T-helper 1 cell treated with Interleukin-12 subunit alpha and Interleukin-12 subunit beta and Interleukin-4 antibody, amounts not matched to agents 30 μg/mL and 1 μg/mL, for 36 hours (primary cell): ENCODE results near the gene KIAA1549.
"Not testable (repeated sequence)": the region's sequence is repeated elsewhere in the genome, so short reads cannot be mapped to it uniquely, and the experiment has no call there.

ENCODE experiments used
- H3K27ac Mint-ChIP-seq: one replicate; pipeline ENCODE4 v1.8.0; 2021; ENCODE audit warnings: mild to moderate bottlenecking, mixed read lengths
- H3K27me3 Mint-ChIP-seq: one replicate; pipeline ENCODE4 v1.8.0; 2021; ENCODE audit warnings: low read depth, mixed read lengths
- H3K36me3 Mint-ChIP-seq: one replicate; pipeline ENCODE4 v1.8.0; 2021; ENCODE audit warnings: low read depth, mixed read lengths
- H3K4me1 Mint-ChIP-seq: one replicate; pipeline ENCODE4 v1.8.0; 2021; ENCODE audit warnings: low read depth, mixed read lengths
- H3K4me3 Mint-ChIP-seq: one replicate; pipeline ENCODE4 v1.8.0; 2021; ENCODE audit warnings: mild to moderate bottlenecking, moderate library complexity, mixed read lengths
- H3K9me3 Mint-ChIP-seq: one replicate; pipeline ENCODE4 v1.8.0; 2021; ENCODE audit warnings: mixed read lengths

KIAA1549 gene

GRCh38 chr7:138981332-138982203 is at the start of gene KIAA1549:
KIAA1549 (minus strand) TSS chr7:138981389; CDS start chr7:138981269, 120 bp downstream.
- Mint-ChIP-seq H3K27me3 (peaks cover 58% of the 10 kb centered on the region), H3K4me1 (peaks cover 12% of the 10 kb centered on the region), H3K27ac (peak within 1 kb of the TSS; percentile 13), H3K4me3 (peak within 1 kb of the TSS; percentile 86), H3K9me3 (no peaks in the 10 kb centered on the region), H3K36me3 (no peaks in the 10 kb centered on the region)

- H3K4me3 Mint-ChIP-seq: no peak overlapping the region
- peaks cover 23% of the 10 kb centered on the region for H3K4me1 Mint-ChIP-seq
- H3K27me3 Mint-ChIP-seq: no peaks in the 10 kb centered on the region
- no peak overlapping the region for H3K27ac Mint-ChIP-seq
- peaks cover 52% of the 10 kb centered on the region for H3K36me3 Mint-ChIP-seq
- H3K9me3 Mint-ChIP-seq: no peaks in the 10 kb centered on the region
Observed at GRCh38 chr7:139029353-139029752, 48.2 kb upstream of the KIAA1549 start.

GRCh38 chr7:139026551-139026950 is 45.4 kb upstream of the KIAA1549 start:
- H3K4me1 Mint-ChIP-seq: peaks cover 10% of the 10 kb centered on the region
- peak overlapping the region; percentile 32 for H3K27ac Mint-ChIP-seq
- no peak overlapping the region for H3K4me3 Mint-ChIP-seq
- H3K27me3 Mint-ChIP-seq: no peaks in the 10 kb centered on the region
- peaks cover 54% of the 10 kb centered on the region for H3K36me3 Mint-ChIP-seq
- no peaks in the 10 kb centered on the region for H3K9me3 Mint-ChIP-seq

GRCh38 chr7:139025861-139026260 is 44.7 kb upstream of the KIAA1549 start:
- not testable (repeated sequence) for H3K9me3 Mint-ChIP-seq, H3K4me1 Mint-ChIP-seq, H3K27ac Mint-ChIP-seq, H3K4me3 Mint-ChIP-seq, H3K27me3 Mint-ChIP-seq
- H3K36me3 Mint-ChIP-seq: peaks cover 48% of the 10 kb centered on the region

GRCh38 chr7:139023076-139023475 is 41.9 kb upstream of the KIAA1549 start:
- Mint-ChIP-seq H3K4me3 (no peak overlapping the region), H3K36me3 (peaks cover 38% of the 10 kb centered on the region), H3K9me3 (no peaks in the 10 kb centered on the region), H3K27ac (no peak overlapping the region), H3K4me1 (peaks cover 5% of the 10 kb centered on the region), H3K27me3 (no peaks in the 10 kb centered on the region)

- H3K36me3 Mint-ChIP-seq: peaks cover 35% of the 10 kb centered on the region
- H3K27me3 Mint-ChIP-seq: no peaks in the 10 kb centered on the region
- H3K27ac Mint-ChIP-seq: no peak overlapping the region
- peaks cover 7% of the 10 kb centered on the region for H3K4me1 Mint-ChIP-seq
- no peaks in the 10 kb centered on the region for H3K9me3 Mint-ChIP-seq
- no peak overlapping the region for H3K4me3 Mint-ChIP-seq
Observed at GRCh38 chr7:139022286-139022685, 41.1 kb upstream of the KIAA1549 start.

GRCh38 chr7:139018910-139019309 is 37.7 kb upstream of the KIAA1549 start:
- no peak overlapping the region for H3K4me3 Mint-ChIP-seq
- no peak overlapping the region for H3K27ac Mint-ChIP-seq
- peaks cover 9% of the 10 kb centered on the region for H3K4me1 Mint-ChIP-seq
- H3K36me3 Mint-ChIP-seq: peaks cover 17% of the 10 kb centered on the region
- H3K27me3 Mint-ChIP-seq: peaks cover 13% of the 10 kb centered on the region
- no peaks in the 10 kb centered on the region for H3K9me3 Mint-ChIP-seq

- H3K36me3 Mint-ChIP-seq: peaks cover 4% of the 10 kb centered on the region
- H3K4me1 Mint-ChIP-seq: peaks cover 9% of the 10 kb centered on the region
- no peaks in the 10 kb centered on the region for H3K9me3 Mint-ChIP-seq
- H3K27me3 Mint-ChIP-seq: peaks cover 19% of the 10 kb centered on the region
- no peak overlapping the region for H3K4me3 Mint-ChIP-seq
- no peak overlapping the region for H3K27ac Mint-ChIP-seq
Observed at GRCh38 chr7:139016931-139017511, 35.8 kb upstream of the KIAA1549 start.

GRCh38 chr7:139011373-139011772 is 30.2 kb upstream of the KIAA1549 start:
- no peak overlapping the region for H3K4me3 Mint-ChIP-seq
- H3K9me3 Mint-ChIP-seq: peaks cover 13% of the 10 kb centered on the region
- peaks cover 19% of the 10 kb centered on the region for H3K27me3 Mint-ChIP-seq
- H3K4me1 Mint-ChIP-seq: no peaks in the 10 kb centered on the region
- no peak overlapping the region for H3K27ac Mint-ChIP-seq
- H3K36me3 Mint-ChIP-seq: no peaks in the 10 kb centered on the region

GRCh38 chr7:139004321-139005090 is 23.3 kb upstream of the KIAA1549 start:
- H3K9me3 Mint-ChIP-seq: peaks cover 39% of the 10 kb centered on the region
- no peak overlapping the region for H3K27ac Mint-ChIP-seq
- peaks cover under 1% of the 10 kb centered on the region for H3K4me1 Mint-ChIP-seq
- H3K36me3 Mint-ChIP-seq: no peaks in the 10 kb centered on the region
- H3K27me3 Mint-ChIP-seq: peaks cover 8% of the 10 kb centered on the region
- H3K4me3 Mint-ChIP-seq: no peak overlapping the region

GRCh38 chr7:138999414-138999813 is 18.2 kb upstream of the KIAA1549 start:
- Mint-ChIP-seq H3K9me3 (peaks cover 18% of the 10 kb centered on the region), H3K36me3 (peaks cover 3% of the 10 kb centered on the region), H3K27me3 (peaks cover 15% of the 10 kb centered on the region), H3K27ac (no peak overlapping the region), H3K4me1 (peaks cover 3% of the 10 kb centered on the region), H3K4me3 (no peak overlapping the region)

GRCh38 chr7:138992052-138992531 is 10.9 kb upstream of the KIAA1549 start:
- H3K36me3 Mint-ChIP-seq: no peaks in the 10 kb centered on the region
- peaks cover 22% of the 10 kb centered on the region for H3K9me3 Mint-ChIP-seq
- H3K27ac Mint-ChIP-seq: no peak overlapping the region
- H3K4me3 Mint-ChIP-seq: no peak overlapping the region
- H3K27me3 Mint-ChIP-seq: peaks cover 44% of the 10 kb centered on the region
- no peaks in the 10 kb centered on the region for H3K4me1 Mint-ChIP-seq

GRCh38 chr7:138987686-138988085 is 6.5 kb upstream of the KIAA1549 start:
- peaks cover 1% of the 10 kb centered on the region for H3K4me1 Mint-ChIP-seq
- no peaks in the 10 kb centered on the region for H3K36me3 Mint-ChIP-seq
- H3K27ac Mint-ChIP-seq: no peak overlapping the region
- no peak overlapping the region for H3K4me3 Mint-ChIP-seq
- H3K27me3 Mint-ChIP-seq: peaks cover 46% of the 10 kb centered on the region
- peaks cover 22% of the 10 kb centered on the region for H3K9me3 Mint-ChIP-seq

- peaks cover 58% of the 10 kb centered on the region for H3K27me3 Mint-ChIP-seq
- no peaks in the 10 kb centered on the region for H3K36me3 Mint-ChIP-seq
Observed at GRCh38 chr7:138982204-138982623, 1.0 kb upstream of the KIAA1549 start.

More at GRCh38 chr7:138982204-138982623, 1.0 kb upstream of the KIAA1549 start:
- H3K27ac Mint-ChIP-seq: no peak overlapping the region
- H3K9me3 Mint-ChIP-seq: no peaks in the 10 kb centered on the region
- H3K4me1 Mint-ChIP-seq: peaks cover 12% of the 10 kb centered on the region
- peak overlapping the region; percentile 33 for H3K4me3 Mint-ChIP-seq
